Measurements from ENCODE around the gene ARF3. TPM values are rescaled to one million over a fixed set of nuclear protein-coding genes. Genes with fewer than 3 reads are reported as not detected.

The ARF3 gene
- total RNA-seq, 1 experiment from 2014 or later = 166 TPM

- TF ChIP-seq YY1 (IDR thresholded peaks at IDR 0.05; ENCODE audit: extremely low read depth, insufficient replicate concordance, low read depth, low read length) (no peak), POLR2A (IDR thresholded peaks at IDR 0.05; ENCODE audit: borderline replicate concordance, extremely low read depth, insufficient read depth, insufficient read length) (no peak)
These were observed 2.3 kb downstream of the ARF3 start (continued) for GRCh38 chr12:48954841-48955501.

GRCh38 chr12:48954061-48954460 is 3.2 kb downstream of the ARF3 start:
- POLR2A ChIA-PET = no interaction called here
- Histone ChIP-seq H3K9me3 (ENCODE audit: control insufficient read depth in 1 of 2, insufficient read depth in 1 of 2, low read depth in 1 of 2, low read length in 2 of 2) (no peaks in the 10 kb centered on the region), H3K9ac (ENCODE audit: low read length) (no peak overlapping the region), H3K4me2 (ENCODE audit: low read length) (no peak overlapping the region), H3K36me3 (ENCODE audit: control insufficient read depth in 1 of 2, insufficient read depth in 2 of 2, low read length in 2 of 2) (peaks cover 16 to 32% of the 10 kb centered on the region in 2 experiments), H3K79me2 (ENCODE audit: insufficient read depth, low read length) (peaks cover 75% of the 10 kb centered on the region), H3K9me2 (ENCODE audit: insufficient read depth) (no peaks in the 10 kb centered on the region), H4K20me1 (ENCODE audit: insufficient read depth) (peaks cover 13% of the 10 kb centered on the region; the same call in 1 of the 2 replicates), H3K4me3 (replicated peaks in 1 of 2; ENCODE audit: low read depth in 1 of 2, low read length in 2 of 2) (no peak overlapping the region), H3K4me1 (ENCODE audit: control insufficient read depth in 1 of 2, insufficient read depth in 2 of 2, low read length in 2 of 2) (peaks cover 3 to 14% of the 10 kb centered on the region in 2 experiments), H3K27ac (ENCODE audit: low read depth, low read length) (no peak overlapping the region), H2AFZ (ENCODE audit: low read depth, low read length, poor library complexity, severe bottlenecking) (no peak overlapping the region), H3K27me3 (ENCODE audit: insufficient read depth, low read length) (no peaks in the 10 kb centered on the region)
- no TSS peak for BruUV-seq (replicated peaks)
- intact Hi-C loops (cut with micrococcal nuclease) = no loop called here
- RAD21 ChIA-PET (ENCODE audit: low non-redundant PET in 1 of 2, low total read pairs in 2 of 2, uncharacterized antibody in 2 of 2, unreplicated experiment in 2 of 2) = no interaction called here
- ATAC-seq (no peak), DNase-seq (ENCODE audit: low read depth, low spot score) (no peak)
- TF ChIP-seq YY1 (IDR thresholded peaks at IDR 0.05; ENCODE audit: extremely low read depth, insufficient replicate concordance, low read depth, low read length) (no peak), ZBTB33 (IDR thresholded peaks at IDR 0.05; ENCODE audit: extremely low read depth, insufficient replicate concordance, low read length) (no peak), ELF1 (IDR thresholded peaks at IDR 0.05; ENCODE audit: borderline replicate concordance, low read depth) (no peak), ZFX (IDR thresholded peaks at IDR 0.05) (no peak), JUND (IDR thresholded peaks at IDR 0.05) (no peak), RAD21 (IDR thresholded peaks at IDR 0.05; ENCODE audit: low read depth) (no peak), EZH2 (IDR thresholded peaks at IDR 0.05) (no peak), SP1 (IDR thresholded peaks at IDR 0.05; ENCODE audit: low read depth) (no peak), POLR2A (IDR thresholded peaks at IDR 0.05; ENCODE audit: borderline replicate concordance, extremely low read depth, insufficient read depth, insufficient read length) (no peak), TCF7L2 (IDR thresholded peaks at IDR 0.05; ENCODE audit: borderline replicate concordance, extremely low read depth, insufficient read depth, insufficient read length) (no peak), MAX (IDR thresholded peaks at IDR 0.05) (no peak)
- CTCF ChIA-PET = no interaction called here

All from HCT116 (cell line).